GM20000 (cell line): ENCODE results near the gene SLC51B.

Experiments used
- DNase-seq: peaks from one replicate; pipeline ENCODE4 v3.0.0; 2012; ENCODE audit warnings: low spot score
- TF ChIP-seq, protein P1 (sequence below): IDR thresholded peaks from 2 replicates; pipeline ENCODE4 v1.5.1; 2012; ENCODE audit warnings: mild to moderate bottlenecking, control low read depth; ENCODE audit errors: extremely low read depth, missing control alignments

The SLC51B gene

DNA sequence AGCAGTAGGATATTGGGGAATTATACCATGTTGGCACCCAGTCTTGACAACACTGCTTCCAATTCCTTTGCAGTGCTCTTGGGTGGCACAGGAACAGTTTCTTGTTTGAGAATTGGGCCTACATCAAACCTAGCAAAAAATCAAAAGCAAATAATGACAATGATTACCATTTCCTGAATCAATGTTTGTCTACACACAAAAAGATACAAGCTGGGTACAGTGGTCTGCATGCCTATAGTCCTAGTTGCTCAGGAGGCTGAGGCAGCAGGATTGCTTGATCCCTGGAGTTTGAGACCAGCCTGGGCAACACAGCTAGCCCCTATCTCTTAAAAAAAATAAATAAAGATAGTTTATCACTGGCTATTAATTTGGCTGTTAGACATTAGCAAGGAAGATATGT is 23.7 kb upstream of the SLC51B start:
- DNase-seq, result no peak
- TF ChIP-seq, protein P1, sequence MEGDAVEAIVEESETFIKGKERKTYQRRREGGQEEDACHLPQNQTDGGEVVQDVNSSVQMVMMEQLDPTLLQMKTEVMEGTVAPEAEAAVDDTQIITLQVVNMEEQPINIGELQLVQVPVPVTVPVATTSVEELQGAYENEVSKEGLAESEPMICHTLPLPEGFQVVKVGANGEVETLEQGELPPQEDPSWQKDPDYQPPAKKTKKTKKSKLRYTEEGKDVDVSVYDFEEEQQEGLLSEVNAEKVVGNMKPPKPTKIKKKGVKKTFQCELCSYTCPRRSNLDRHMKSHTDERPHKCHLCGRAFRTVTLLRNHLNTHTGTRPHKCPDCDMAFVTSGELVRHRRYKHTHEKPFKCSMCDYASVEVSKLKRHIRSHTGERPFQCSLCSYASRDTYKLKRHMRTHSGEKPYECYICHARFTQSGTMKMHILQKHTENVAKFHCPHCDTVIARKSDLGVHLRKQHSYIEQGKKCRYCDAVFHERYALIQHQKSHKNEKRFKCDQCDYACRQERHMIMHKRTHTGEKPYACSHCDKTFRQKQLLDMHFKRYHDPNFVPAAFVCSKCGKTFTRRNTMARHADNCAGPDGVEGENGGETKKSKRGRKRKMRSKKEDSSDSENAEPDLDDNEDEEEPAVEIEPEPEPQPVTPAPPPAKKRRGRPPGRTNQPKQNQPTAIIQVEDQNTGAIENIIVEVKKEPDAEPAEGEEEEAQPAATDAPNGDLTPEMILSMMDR, result no peak

DNA sequence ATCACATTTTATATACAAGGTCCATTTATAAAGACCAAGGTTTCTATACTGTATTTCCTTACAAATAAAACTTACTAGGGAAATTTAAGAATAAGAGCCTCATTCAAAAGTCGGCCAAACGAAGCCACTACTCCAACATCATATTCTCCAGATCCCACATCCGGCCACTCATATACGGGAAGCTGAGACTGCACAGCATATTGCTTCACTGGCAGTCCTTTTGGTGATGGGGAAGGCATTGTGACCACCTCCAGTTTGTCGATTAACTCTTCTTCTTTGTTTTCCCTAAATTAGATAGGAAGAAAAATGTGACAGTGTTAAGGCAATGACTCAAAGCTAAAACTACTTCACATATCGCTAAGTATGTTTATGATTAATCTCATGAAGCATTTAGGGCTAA is 18.4 kb upstream of the SLC51B start:
- DNase-seq, result no peak
- TF ChIP-seq, protein P1, result no peak

DNA sequence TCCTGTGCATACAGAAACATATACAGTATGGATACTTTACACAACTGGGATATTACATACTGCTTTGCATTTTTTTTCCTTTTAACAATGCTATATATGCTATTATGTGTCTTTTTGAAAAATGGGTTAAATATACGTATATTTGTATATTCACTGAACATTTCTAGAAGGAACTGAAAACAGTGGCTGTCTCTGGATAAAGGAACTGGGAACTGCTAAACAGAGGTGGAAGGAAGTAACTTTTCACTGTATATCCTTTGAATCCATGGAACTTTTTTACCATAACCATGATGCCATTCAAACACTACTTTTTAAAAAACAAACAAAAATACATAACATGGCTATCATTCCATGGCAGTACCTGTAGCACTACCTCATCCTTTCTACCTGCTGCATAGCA is 17.6 kb upstream of the SLC51B start:
- DNase-seq, result no peak
- TF ChIP-seq, protein P1, result no peak

DNA sequence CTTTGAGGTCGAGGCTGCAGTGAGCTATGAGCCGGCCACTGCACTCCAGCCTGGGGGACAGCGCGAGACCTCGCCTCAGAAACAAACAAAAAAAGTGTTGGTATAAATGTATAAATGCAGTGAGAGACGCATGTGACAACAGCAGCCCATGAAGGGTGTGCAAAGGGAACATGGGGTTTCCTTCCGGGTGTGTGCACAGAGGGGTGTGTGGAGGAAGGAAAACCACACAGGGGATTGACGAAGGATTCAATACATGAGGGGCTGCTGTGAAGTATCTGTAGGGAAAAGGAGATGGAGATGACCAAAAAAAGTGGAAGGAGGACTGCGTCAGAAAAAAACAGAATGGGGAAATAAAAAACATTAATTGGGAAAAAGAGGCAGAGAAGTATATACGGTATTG is 16.8 kb upstream of the SLC51B start:
- DNase-seq, result peak; percentile 33
- TF ChIP-seq, protein P1, result no peak

DNA sequence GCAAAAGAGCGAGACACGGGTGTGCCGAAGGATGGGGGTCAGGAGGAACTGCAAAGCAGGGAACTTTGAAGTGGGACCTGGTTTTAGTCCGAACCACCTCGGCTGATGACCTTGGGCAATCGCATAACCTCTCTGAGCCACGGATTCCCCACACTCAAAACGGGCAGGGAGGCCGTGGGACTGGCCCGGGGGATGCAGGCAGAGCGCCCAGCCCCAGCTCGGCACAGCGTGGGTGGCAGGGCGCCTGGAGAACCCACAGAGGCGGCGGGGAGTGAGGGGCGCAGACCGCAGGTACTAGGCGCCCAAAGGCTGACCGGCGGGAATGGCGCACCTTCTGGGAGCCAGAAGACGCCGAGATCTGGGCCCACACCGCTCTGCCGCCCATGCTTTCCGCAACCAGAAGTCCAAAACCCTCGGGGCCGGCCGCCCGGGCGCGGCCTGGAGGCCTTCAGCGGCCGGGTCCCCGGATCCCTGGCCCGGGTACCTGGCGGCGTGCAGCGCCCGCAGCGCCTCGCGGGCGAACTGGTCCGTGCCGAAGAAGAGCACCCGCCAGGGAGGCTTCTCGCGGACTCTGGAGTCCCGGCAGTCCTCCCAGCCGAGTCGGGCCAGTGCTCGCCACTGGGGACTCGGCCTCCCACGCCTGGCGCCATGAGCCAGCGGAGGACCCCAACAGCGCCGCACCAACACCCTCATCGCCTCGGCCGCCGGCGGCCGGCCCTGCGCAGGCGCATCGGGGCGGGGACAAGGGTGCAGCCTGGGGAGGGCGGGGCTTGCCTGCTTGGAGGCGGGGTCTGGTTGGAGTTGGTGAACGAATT is 16.1 kb upstream of the SLC51B start, which contains the start of gene MTFMT:
TSS of gene MTFMT (minus strand) at position 719 of the 815 bp plus-strand sequence. CDS start at position 693, 26 bp downstream.
- TF ChIP-seq, protein P1, result no peak
- peak; percentile 99 for DNase-seq

DNA sequence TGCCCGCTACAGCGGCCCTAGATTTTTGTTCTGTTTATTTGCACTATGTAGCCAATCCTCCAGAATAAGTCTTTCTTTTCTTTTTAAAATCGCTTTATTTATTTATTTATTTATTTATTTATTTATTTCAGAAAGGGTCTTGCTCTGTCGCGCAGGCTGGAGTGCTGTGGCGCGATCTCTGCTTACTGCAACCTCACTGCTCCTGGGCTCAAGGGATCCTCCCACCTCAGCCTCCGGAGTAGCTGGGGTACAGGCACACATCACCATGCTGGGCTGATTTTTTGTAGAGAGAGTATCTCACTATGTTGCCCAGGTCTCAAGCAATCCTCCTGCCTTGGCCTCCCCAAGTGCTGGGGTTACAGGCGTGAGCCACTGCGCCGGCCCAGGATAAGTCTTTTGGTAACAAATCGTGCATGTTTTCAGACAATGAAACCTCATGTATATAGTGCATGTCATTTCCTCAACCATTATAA is 15.4 kb upstream of the SLC51B start:
- TF ChIP-seq, protein P1, result no peak
- no peak for DNase-seq

DNA sequence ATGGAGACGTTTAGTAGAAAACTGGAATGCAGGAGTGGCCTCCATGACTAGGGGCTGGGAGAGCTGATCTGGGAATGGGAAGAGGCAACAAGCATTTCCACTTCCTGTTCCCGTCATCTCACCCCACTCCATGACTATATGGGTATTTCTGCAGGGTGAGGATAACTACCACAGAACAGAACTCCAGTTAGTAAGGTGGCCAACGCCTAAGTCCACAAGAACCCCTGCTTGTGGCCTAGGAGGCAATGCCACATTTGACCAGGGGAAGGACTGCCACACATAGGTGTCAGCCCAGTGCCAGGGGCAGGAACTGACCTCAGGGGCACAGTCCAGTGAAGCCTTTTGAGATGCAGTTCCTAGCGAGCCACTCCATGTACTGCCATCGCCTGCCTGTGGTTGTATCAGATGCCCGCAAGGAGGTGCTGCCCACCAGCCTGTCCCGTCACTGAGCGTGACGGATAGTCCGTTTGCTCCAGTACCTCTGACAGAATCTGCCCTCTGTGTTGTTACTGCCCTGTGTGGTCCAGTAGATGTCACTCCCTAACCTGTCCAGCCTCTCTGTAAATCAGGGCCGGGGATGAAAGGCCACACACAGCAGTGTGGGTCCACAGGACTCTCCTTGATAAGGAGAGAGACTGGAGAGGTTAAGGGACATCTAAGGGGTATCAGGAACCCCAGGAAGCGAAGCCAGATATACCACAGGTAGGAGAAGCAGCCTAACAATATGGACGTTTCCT is 12.2 kb upstream of the SLC51B start:
- no peak for DNase-seq
- TF ChIP-seq, protein P1, result peak; percentile 39
